Gastrocnemius medialis (tissue), 4 donors: Measurements from ENCODE around the gene AGFG2. TPM values are rescaled to one million over a fixed set of nuclear protein-coding genes. Genes with fewer than 3 reads are reported as not detected.

Source experiments
- ATAC-seq, 2 donors: fragments of 150-250 bp; one replicate each; pipeline ENCODE4 v1.9.1; 2016
- DNase-seq, 2 donors: peaks; one replicate each; pipeline ENCODE4 v3.0.0-alpha.2; 2019
- H3K27ac ChIP-seq, 4 donors: fragments of 200-600 bp; sonication (generic); 1 replicate in 1 of 4; 2 replicates in 3 of 4; pipeline ENCODE4 v1.5.1; 2016 to 2018; ENCODE audit warnings: mild to moderate bottlenecking in 2 of 4, moderate library complexity in 1 of 4
- H3K27me3 ChIP-seq, 3 donors: fragments of 200-600 bp; sonication (generic) in 2 of 3; 1 replicate in 1 of 3; 2 replicates in 2 of 3; pipeline versions ENCODE4 v1.5.1 to v1.6.0; 2016 to 2019; ENCODE audit warnings: mild to moderate bottlenecking in 1 of 3, moderate library complexity in 1 of 3
- H3K36me3 ChIP-seq, 2 donors: fragments of 200-600 bp; sonication (generic) in 1 of 2; one replicate each; pipeline ENCODE4 v1.5.1; 2017 to 2018
- H3K4me1 ChIP-seq, 2 donors: fragments of 200-600 bp; sonication (generic) in 1 of 2; one replicate each; pipeline ENCODE4 v1.5.1; 2016 to 2017; ENCODE audit warnings: mild to moderate bottlenecking in 2 of 2
- H3K4me3 ChIP-seq, 4 donors: fragments of 200-600 bp; sonication (generic) in 3 of 4; 1 replicate in 1 of 4; 2 replicates in 3 of 4; pipeline ENCODE4 v1.5.1; 2016 to 2019; ENCODE audit warnings: mild to moderate bottlenecking in 2 of 4
- H3K9me3 ChIP-seq, 3 donors: fragments of 200-600 bp; sonication (generic) in 2 of 3; 1 replicate in 1 of 3; 2 replicates in 2 of 3; pipeline ENCODE4 v1.5.1; 2016 to 2019
- POLR2A ChIP-seq, 2 donors: fragments of 450-650 bp; IDR thresholded peaks; one replicate each; pipeline ENCODE4 v1.6.1; 2017; ENCODE audit warnings: antibody characterized with exemption in 2 of 2, mild to moderate bottlenecking in 2 of 2, moderate library complexity in 2 of 2
- in situ Hi-C, 4 donors: fragments of 200-750 bp; cut with MboI; loops; one replicate each; pipeline versions ENCODE4 v1.15.0 to v1.8.0; 2017; ENCODE audit warnings: low sequenced_read_pairs in 4 of 4
- intact Hi-C: fragments of 100-400 bp; cut with DNase I; formaldehyde crosslinking; loops from one replicate; pipeline ENCODE4 v1.15.1; 2023; ENCODE audit warnings: low total_unique reads
- total RNA-seq, 4 donors: library from RNA; depleted of rRNA; stranded (reverse); fragments of >200 nt; gene quantifications; one replicate each; pipeline versions ENCODE4 v1.1.0 to v1.2.3, GENCODE V29; 2016
- TF ChIP-seq, protein P1 (sequence below), 5 experiments: fragments of 450-650 bp in 3 of 5; fragments of 200-600 bp in 2 of 5; sonication (generic) in 2 of 5; IDR thresholded peaks in 4 of 5; conservative IDR thresholded peaks in 1 of 5; 1 replicate in 4 of 5; 2 replicates in 1 of 5; pipeline ENCODE4 v1.5.1; 2016 to 2019; ENCODE audit warnings: antibody characterized with exemption in 5 of 5, mild to moderate bottlenecking in 3 of 5, moderate library complexity in 3 of 5

AGFG2 gene
- total RNA-seq, 4 donors from 2014 or later = 10.7 to 16.4 (median 13.5) TPM

DNA sequence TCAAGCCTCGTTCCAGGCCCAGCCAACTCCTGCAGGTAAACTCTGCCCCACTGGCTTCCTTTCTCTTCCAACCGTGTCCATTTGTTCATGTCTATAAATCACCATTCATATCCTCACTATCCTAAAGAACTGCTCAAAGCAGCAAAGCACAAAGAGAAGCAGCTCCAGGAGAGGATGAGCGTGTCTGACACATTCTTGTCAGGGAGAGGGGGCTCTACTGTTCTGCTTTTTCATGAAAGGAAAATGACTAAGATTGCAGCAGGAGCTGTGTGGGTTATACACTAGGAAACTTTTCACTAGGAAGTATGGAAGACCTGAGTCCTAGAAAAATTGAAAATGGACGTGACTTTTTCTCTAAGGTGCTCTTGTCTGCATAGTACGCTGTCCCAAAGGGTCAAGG is 16.7 kb downstream of the AGFG2 start:
- ATAC-seq = no peak
- intact Hi-C loops (no loop called here), in situ Hi-C loops (loop anchor here in 3 of 4 donors (5.0 to 25.0 kb wide), 3 partner anchors 81 to 93 kb away; partner anchors contain the start of genes SPACDR (in 1 of the 3) and TSC22D4 (in 1 of the 3))
- TF ChIP-seq POLR2A (IDR thresholded peaks at IDR 0.05) = no peak
- no peak overlapping the region for H3K27ac ChIP-seq
- no peaks in the 10 kb centered on the region for H3K9me3 ChIP-seq
- DNase-seq = no peak
- H3K4me3 ChIP-seq = no peak overlapping the region
- H3K36me3 ChIP-seq = peaks cover 0 to 21% of the 10 kb centered on the region in 2 donors
- no peaks in the 10 kb centered on the region for H3K4me1 ChIP-seq
- H3K27me3 ChIP-seq = no peaks in the 10 kb centered on the region

DNA sequence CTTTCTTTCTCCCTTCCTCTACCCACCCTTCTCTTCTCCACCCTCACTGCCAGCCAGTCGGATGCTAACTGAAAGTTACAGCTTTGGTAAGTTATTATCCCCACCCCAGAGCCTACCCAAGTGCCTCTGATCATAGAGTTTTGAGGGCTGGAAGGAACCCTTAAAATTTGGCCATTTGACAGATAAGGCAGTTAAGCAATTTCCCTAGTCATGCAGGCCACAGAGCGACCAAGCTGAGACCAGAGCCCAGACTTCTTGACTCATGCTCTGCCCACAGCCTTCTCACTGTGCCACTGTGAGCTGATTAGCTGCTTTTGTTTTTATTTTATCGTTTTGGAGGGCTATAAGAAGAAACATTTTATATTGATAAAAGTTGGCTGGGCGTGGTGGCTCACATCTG is 17.5 kb downstream of the AGFG2 start:
- Histone ChIP-seq H3K27ac (no peak overlapping the region), H3K4me3 (no peak overlapping the region), H3K36me3 (peaks cover 0 to 21% of the 10 kb centered on the region in 2 donors), H3K27me3 (no peaks in the 10 kb centered on the region), H3K4me1 (no peaks in the 10 kb centered on the region), H3K9me3 (no peaks in the 10 kb centered on the region)
- no peak for ATAC-seq
- in situ Hi-C loops (loop anchor here in 3 of 4 donors (5.0 to 25.0 kb wide), 3 partner anchors 82 to 94 kb away; partner anchors contain the start of genes SPACDR (in 1 of the 3) and TSC22D4 (in 1 of the 3)), intact Hi-C loops (no loop called here)
- no peak for DNase-seq
- TF ChIP-seq, protein P1, sequence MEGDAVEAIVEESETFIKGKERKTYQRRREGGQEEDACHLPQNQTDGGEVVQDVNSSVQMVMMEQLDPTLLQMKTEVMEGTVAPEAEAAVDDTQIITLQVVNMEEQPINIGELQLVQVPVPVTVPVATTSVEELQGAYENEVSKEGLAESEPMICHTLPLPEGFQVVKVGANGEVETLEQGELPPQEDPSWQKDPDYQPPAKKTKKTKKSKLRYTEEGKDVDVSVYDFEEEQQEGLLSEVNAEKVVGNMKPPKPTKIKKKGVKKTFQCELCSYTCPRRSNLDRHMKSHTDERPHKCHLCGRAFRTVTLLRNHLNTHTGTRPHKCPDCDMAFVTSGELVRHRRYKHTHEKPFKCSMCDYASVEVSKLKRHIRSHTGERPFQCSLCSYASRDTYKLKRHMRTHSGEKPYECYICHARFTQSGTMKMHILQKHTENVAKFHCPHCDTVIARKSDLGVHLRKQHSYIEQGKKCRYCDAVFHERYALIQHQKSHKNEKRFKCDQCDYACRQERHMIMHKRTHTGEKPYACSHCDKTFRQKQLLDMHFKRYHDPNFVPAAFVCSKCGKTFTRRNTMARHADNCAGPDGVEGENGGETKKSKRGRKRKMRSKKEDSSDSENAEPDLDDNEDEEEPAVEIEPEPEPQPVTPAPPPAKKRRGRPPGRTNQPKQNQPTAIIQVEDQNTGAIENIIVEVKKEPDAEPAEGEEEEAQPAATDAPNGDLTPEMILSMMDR (IDR thresholded peaks at IDR 0.05 in 4 of 5, conservative IDR thresholded peaks at IDR 0.05 in 1 of 5) = no peak

DNA sequence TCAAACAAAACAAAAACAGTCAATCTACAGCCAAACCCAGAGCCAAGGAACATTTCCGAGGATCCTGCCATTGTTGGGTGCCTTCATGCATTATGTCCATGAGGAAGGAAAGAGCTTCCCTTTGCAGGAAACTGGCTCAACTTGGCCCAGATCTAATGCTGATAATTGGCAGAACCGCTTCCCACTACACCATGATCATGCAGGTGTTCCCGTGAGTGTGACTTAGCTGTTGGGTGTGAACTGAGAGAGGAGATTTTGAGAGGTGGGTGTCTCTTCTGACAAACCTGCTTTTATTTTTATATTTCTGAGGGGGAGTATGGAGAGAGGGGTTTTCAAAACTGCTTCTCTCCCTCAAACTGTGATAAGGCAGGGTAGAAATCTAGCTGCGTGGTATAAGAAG is 20.1 kb downstream of the AGFG2 start:
- H3K9me3 ChIP-seq = no peaks in the 10 kb centered on the region
- TF ChIP-seq, protein P1 (IDR thresholded peaks at IDR 0.05 in 4 of 5, conservative IDR thresholded peaks at IDR 0.05 in 1 of 5) = no peak
- no peak for TF ChIP-seq POLR2A (IDR thresholded peaks at IDR 0.05)
- no peaks in the 10 kb centered on the region for H3K27me3 ChIP-seq
- H3K27ac ChIP-seq = peak overlapping the region in 1 of 4 donors; percentile 18
- ATAC-seq (no peak), DNase-seq (no peak)
- no peak overlapping the region for H3K4me3 ChIP-seq
- intact Hi-C loops = loop anchor here (1.0 kb wide), 1 partner anchor 90 kb away; no protein-coding TSS in a partner anchor
- H3K36me3 ChIP-seq = peaks cover 0 to 14% of the 10 kb centered on the region in 2 donors
- no peaks in the 10 kb centered on the region for H3K4me1 ChIP-seq
- in situ Hi-C loops = loop anchor here in 3 of 4 donors (5.0 to 25.0 kb wide), 3 partner anchors 84 to 97 kb away; partner anchors contain the start of genes SPACDR (in 1 of the 3) and TSC22D4 (in 1 of the 3)

DNA sequence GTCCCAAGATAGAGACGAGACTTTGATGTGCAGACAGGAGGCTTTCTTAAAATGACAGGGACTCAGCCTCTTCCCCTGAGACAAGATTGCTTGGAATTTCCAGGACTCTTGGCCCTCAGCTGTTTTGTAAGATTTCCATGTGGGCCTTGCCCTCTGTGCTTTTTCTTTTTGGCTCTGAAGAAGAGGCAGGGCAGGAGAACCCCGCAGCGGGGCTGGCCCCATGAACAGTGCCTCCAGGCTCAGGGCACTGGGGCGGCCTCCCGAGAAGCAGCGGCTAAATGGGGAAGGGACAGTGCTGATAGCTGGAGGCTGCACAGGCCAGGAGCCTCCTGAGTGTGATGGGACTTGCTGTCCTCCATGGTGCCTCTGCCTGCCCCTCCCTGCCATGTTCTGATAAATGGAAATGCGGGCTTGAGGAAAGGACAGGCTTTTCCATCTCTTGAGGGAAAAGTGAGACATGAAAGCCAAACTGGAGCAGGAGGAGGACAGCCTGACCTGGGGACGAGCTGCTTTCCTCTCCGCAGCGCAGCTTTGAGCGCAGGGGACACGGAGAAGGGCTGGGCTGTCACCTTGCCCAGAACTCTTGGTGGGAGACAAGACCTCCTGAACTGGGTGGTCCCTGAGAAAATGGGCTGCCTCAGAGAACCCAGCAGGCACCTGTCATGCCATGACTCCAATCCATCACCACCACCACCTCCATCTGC is 22.6 kb downstream of the AGFG2 start:
- no peaks in the 10 kb centered on the region for H3K4me1 ChIP-seq
- H3K36me3 ChIP-seq = peaks cover 0 to under 1% of the 10 kb centered on the region in 2 donors
- ATAC-seq = no peak
- intact Hi-C loops (loop anchor here (5.0 kb wide), 1 partner anchor 79 kb away; the partner anchor contains the start of gene NYAP1), in situ Hi-C loops (loop anchor here in 1 of 4 donors (25.0 kb wide), 1 partner anchor 99 kb away; the partner anchor contains the start of gene SPACDR)
- H3K27ac ChIP-seq = no peak overlapping the region
- H3K4me3 ChIP-seq = no peak overlapping the region
- TF ChIP-seq POLR2A (IDR thresholded peaks at IDR 0.05) = no peak
- TF ChIP-seq, protein P1 (IDR thresholded peaks at IDR 0.05 in 4 of 5, conservative IDR thresholded peaks at IDR 0.05 in 1 of 5) = no peak
- H3K27me3 ChIP-seq = no peaks in the 10 kb centered on the region
- no peaks in the 10 kb centered on the region for H3K9me3 ChIP-seq
- no peak for DNase-seq
